Gastroesophageal sphincter (tissue), 4 donors: ENCODE results near the gene LTB4R. TPM values are rescaled to one million over a fixed set of nuclear protein-coding genes. Genes with fewer than 3 reads are reported as not detected.

Experiments used
- ATAC-seq: fragments of 150-250 bp; one replicate; pipeline ENCODE4 v1.9.1; 2016; ENCODE audit warnings: mild to moderate bottlenecking, moderate library complexity
- H3K27ac ChIP-seq, 4 donors: fragments of 200-600 bp; sonication (generic) in 3 of 4; 1 replicate in 3 of 4; 2 replicates in 1 of 4; pipeline ENCODE4 v1.5.1; 2016 to 2019
- H3K27me3 ChIP-seq: fragments of 200-600 bp; sonication (generic); one replicate; pipeline ENCODE4 v1.5.1; 2019
- H3K36me3 ChIP-seq, 2 donors: fragments of 200-600 bp; sonication (generic); one replicate each; pipeline ENCODE4 v1.5.1; 2019; ENCODE audit warnings: control low read depth in 1 of 2
- H3K4me1 ChIP-seq, 3 donors: fragments of 200-600 bp; sonication (generic); 1 replicate in 2 of 3; 2 replicates in 1 of 3; pipeline ENCODE4 v1.5.1; 2016 to 2019; ENCODE audit warnings: control low read depth in 2 of 3
- H3K4me3 ChIP-seq, 2 donors: fragments of 200-600 bp; sonication (generic); one replicate each; pipeline ENCODE4 v1.5.1; 2019; ENCODE audit warnings: mild to moderate bottlenecking in 1 of 2, moderate library complexity in 1 of 2
- H3K9me3 ChIP-seq, 3 donors: fragments of 200-600 bp; sonication (generic); one replicate each; pipeline ENCODE4 v1.5.1; 2017 to 2019; ENCODE audit warnings: control low read depth in 2 of 3
- EP300 ChIP-seq: sonication (generic); formaldehyde crosslinking; IDR thresholded peaks from one replicate; pipeline ENCODE4 v1.6.1; 2017; ENCODE audit warnings: antibody characterized with exemption, mild to moderate bottlenecking
- POLR2A ChIP-seq, 2 donors: fragments of 450-650 bp; IDR thresholded peaks; one replicate each; pipeline ENCODE4 v1.6.1; 2017; ENCODE audit warnings: antibody characterized with exemption in 2 of 2, mild to moderate bottlenecking in 2 of 2, moderate library complexity in 1 of 2
- POLR2AphosphoS5 ChIP-seq: sonication (generic); formaldehyde crosslinking; IDR thresholded peaks from one replicate; pipeline ENCODE4 v1.6.1; 2017; ENCODE audit warnings: antibody characterized with exemption
- whole genome bisulfite sequencing, 2 donors: methylation state at CpG; one replicate each; pipeline ENCODE4 v1.1.5; 2018; ENCODE audit warnings: low coverage in 1 of 2; 5-methylcytosine and 5-hydroxymethylcytosine counted together
- total RNA-seq, 4 donors: library from RNA; depleted of rRNA; stranded (reverse); fragments of >200 nt; gene quantifications; one replicate each; pipeline ENCODE4 v1.1.0, GENCODE V29; 2016
- TF ChIP-seq, protein P1 (sequence below), 4 experiments: fragments of 200-600 bp in 2 of 4; fragments of 450-650 bp in 2 of 4; sonication (generic) in 1 of 4; IDR thresholded peaks; one replicate each; pipeline ENCODE4 v1.5.1; 2017 to 2019; ENCODE audit warnings: antibody characterized with exemption in 4 of 4, mild to moderate bottlenecking in 2 of 4, moderate library complexity in 2 of 4

Gene LTB4R
- total RNA-seq, 4 donors from 2014 or later: 3.0 to 4.2 (median 3.4) TPM

- Histone ChIP-seq H3K36me3 (peaks cover 0 to 27% of the 10 kb centered on the region in 2 donors), H3K27me3 (no peaks in the 10 kb centered on the region), H3K27ac (no peak overlapping the region), H3K4me1 (peaks cover 0 to 19% (median 6%) of the 10 kb centered on the region in 3 donors), H3K9me3 (no peaks in the 10 kb centered on the region), H3K4me3 (no peak overlapping the region)
- ATAC-seq: no peak
- TF ChIP-seq POLR2A (IDR thresholded peaks at IDR 0.05) (no peak), EP300 (no peak), POLR2AphosphoS5 (no peak)
- TF ChIP-seq, protein P1, sequence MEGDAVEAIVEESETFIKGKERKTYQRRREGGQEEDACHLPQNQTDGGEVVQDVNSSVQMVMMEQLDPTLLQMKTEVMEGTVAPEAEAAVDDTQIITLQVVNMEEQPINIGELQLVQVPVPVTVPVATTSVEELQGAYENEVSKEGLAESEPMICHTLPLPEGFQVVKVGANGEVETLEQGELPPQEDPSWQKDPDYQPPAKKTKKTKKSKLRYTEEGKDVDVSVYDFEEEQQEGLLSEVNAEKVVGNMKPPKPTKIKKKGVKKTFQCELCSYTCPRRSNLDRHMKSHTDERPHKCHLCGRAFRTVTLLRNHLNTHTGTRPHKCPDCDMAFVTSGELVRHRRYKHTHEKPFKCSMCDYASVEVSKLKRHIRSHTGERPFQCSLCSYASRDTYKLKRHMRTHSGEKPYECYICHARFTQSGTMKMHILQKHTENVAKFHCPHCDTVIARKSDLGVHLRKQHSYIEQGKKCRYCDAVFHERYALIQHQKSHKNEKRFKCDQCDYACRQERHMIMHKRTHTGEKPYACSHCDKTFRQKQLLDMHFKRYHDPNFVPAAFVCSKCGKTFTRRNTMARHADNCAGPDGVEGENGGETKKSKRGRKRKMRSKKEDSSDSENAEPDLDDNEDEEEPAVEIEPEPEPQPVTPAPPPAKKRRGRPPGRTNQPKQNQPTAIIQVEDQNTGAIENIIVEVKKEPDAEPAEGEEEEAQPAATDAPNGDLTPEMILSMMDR (IDR thresholded peaks at IDR 0.05): no peak
- 80% methylated on average over 2 of the region's 2 CpGs for WGBS, 2 donors
Measured at GRCh38 chr14:24272467-24272866, 38.8 kb upstream of the LTB4R start.

DNA sequence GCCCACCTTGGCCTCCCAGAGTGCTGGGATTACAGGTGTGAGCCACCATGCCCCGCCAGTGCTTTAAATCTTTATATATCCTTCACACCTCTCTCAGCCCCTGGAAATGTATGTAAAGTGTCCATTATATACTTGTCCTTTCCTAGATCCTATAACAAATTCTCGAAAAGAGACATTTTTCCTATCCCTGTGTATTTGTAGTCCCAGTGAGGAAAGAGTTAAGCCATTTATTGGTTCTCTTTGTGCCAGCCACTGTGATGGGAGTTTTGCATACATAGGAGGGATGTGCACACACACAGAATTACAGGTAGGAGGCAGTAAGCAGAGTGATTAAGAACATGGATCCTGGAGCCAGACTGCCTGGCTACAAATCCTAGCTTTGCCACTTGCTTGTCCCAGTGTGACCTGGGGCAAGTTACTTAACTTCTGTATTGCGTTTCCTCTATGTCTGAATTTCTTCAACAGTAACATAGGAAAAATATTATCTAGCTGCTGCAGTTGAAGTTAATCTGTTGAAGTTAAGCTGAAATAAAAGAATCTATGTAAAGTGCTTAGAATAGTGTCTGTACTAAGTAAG is 37.8 kb upstream of the LTB4R start:
- 73 to 77% methylated on average over 2 to 3 of the region's 3 CpGs for WGBS, 2 donors

DNA sequence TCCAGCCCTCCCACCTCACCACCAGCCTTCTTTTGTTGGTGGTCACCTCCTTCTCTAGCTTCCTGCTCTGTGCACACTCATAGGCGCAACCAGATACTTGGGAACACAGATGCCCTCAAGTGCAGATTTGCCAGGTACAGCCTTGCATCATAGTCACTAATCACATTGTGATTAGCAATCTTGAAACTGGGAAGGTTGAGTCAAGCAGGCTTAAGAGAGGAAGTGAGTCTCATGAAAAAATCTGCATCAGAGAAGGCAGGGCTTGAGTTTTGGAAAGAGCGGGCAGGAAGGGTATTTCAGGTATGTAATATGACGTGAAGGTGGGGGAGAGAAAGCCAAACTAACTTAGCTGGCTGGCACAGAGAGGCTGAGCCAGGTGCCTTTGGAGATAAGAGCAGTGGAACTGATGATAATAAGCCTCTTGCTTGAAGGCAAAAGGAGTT is 37.2 kb upstream of the LTB4R start:
- Histone ChIP-seq H3K4me3 (no peak overlapping the region), H3K27ac (no peak overlapping the region), H3K36me3 (peaks cover 0 to 10% of the 10 kb centered on the region in 2 donors), H3K4me1 (peaks cover 0 to 19% (median 6%) of the 10 kb centered on the region in 3 donors), H3K27me3 (no peaks in the 10 kb centered on the region), H3K9me3 (no peaks in the 10 kb centered on the region)
- ATAC-seq: no peak
- WGBS, 2 donors: 72 to 75% methylated on average over 2 of the region's 3 CpGs
- TF ChIP-seq POLR2AphosphoS5: no peak
- TF ChIP-seq POLR2A (IDR thresholded peaks at IDR 0.05): no peak
- TF ChIP-seq EP300: no peak
- TF ChIP-seq, protein P1 (IDR thresholded peaks at IDR 0.05): no peak

More for the DNA sequence above, 37.8 kb upstream of the LTB4R start:
- H3K4me1 ChIP-seq: peaks cover 0 to 19% (median 6%) of the 10 kb centered on the region in 3 donors
- no peak overlapping the region for H3K27ac ChIP-seq
- no peaks in the 10 kb centered on the region for H3K9me3 ChIP-seq
- TF ChIP-seq POLR2AphosphoS5 (no peak), EP300 (no peak), POLR2A (IDR thresholded peaks at IDR 0.05) (no peak)
- TF ChIP-seq, protein P1 (IDR thresholded peaks at IDR 0.05): no peak
- peaks cover 0 to 16% of the 10 kb centered on the region in 2 donors for H3K36me3 ChIP-seq
- no peak overlapping the region for H3K4me3 ChIP-seq
- no peaks in the 10 kb centered on the region for H3K27me3 ChIP-seq
- ATAC-seq: no peak

DNA sequence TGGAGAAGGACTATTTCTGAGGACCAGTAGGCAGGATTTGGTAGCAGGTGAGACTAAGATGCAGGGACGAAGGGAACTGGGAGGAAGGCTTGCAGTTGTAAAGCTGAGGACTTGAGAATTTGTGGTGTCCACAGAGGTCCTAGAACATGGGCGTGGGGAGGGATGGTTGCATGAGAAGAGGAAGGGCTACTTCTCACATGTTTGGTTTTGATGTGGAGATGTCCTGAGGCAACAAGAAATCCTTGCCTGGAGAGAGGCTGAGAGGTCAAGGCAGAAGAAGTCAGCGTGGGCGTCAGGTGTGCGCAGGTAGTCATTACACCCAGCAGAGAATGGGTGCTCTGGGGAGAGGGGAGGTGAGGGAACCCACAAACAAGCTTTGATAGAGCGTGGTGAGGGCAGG is 34.2 kb upstream of the LTB4R start:
- Histone ChIP-seq H3K4me3 (no peak overlapping the region), H3K27me3 (no peaks in the 10 kb centered on the region), H3K4me1 (peaks cover 0 to 7% (median under 1%) of the 10 kb centered on the region in 3 donors), H3K9me3 (no peaks in the 10 kb centered on the region), H3K27ac (no peak overlapping the region), H3K36me3 (no peaks in the 10 kb centered on the region)
- TF ChIP-seq EP300 (no peak), POLR2A (IDR thresholded peaks at IDR 0.05) (no peak), POLR2AphosphoS5 (no peak)
- TF ChIP-seq, protein P1 (IDR thresholded peaks at IDR 0.05): no peak
- WGBS, 2 donors: 86 to 91% methylated on average over 6 of the region's 6 CpGs
- no peak for ATAC-seq
